Measurements from ENCODE around the gene SNCA. TPM values are rescaled to one million over a fixed set of nuclear protein-coding genes. Genes with fewer than 3 reads are reported as not detected.

The SNCA gene
- total RNA-seq = 1.7 and 2.2 TPM in 2 replicates

GRCh38 chr4:89836897-89837384, at the start of gene SNCA:
SNCA (minus strand) TSS chr4:89837161; CDS start chr4:89835667, 1,494 bp downstream.
- no peak for DNase-seq
- ChIA-PET CTCF (no interaction called here), POLR2A (no interaction called here)
- Mint-ChIP-seq H3K27me3 (peaks cover 31% of the 10 kb centered on the region), H3K36me3 (ENCODE audit: low read depth) (no peaks in the 10 kb centered on the region), H3K4me1 (peaks cover 21% of the 10 kb centered on the region), H3K9me3 (no peaks in the 10 kb centered on the region), H3K27ac (no peak within 1 kb of the TSS), H3K4me3 (peak within 1 kb of the TSS; percentile 74)
- intact Hi-C loops (cut with micrococcal nuclease) = loop anchor here (5.0 kb wide), 1 partner anchor 60 kb away; no protein-coding TSS in a partner anchor
- TF ChIP-seq, protein P1, sequence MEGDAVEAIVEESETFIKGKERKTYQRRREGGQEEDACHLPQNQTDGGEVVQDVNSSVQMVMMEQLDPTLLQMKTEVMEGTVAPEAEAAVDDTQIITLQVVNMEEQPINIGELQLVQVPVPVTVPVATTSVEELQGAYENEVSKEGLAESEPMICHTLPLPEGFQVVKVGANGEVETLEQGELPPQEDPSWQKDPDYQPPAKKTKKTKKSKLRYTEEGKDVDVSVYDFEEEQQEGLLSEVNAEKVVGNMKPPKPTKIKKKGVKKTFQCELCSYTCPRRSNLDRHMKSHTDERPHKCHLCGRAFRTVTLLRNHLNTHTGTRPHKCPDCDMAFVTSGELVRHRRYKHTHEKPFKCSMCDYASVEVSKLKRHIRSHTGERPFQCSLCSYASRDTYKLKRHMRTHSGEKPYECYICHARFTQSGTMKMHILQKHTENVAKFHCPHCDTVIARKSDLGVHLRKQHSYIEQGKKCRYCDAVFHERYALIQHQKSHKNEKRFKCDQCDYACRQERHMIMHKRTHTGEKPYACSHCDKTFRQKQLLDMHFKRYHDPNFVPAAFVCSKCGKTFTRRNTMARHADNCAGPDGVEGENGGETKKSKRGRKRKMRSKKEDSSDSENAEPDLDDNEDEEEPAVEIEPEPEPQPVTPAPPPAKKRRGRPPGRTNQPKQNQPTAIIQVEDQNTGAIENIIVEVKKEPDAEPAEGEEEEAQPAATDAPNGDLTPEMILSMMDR (IDR thresholded peaks at IDR 0.05) = no peak
- ATAC-seq (ENCODE audit: low read depth) = peak; percentile 57

- POLR2A ChIA-PET = no interaction called here
- no peaks in the 10 kb centered on the region for H3K4me1 Mint-ChIP-seq
- TF ChIP-seq, protein P1 (IDR thresholded peaks at IDR 0.05) = no peak
- H3K9me3 Mint-ChIP-seq = no peaks in the 10 kb centered on the region
- intact Hi-C loops (cut with micrococcal nuclease) = no loop called here
- H3K36me3 Mint-ChIP-seq (ENCODE audit: low read depth) = no peaks in the 10 kb centered on the region
- DNase-seq = no peak
- CTCF ChIA-PET = interaction anchor here (2.1 kb wide), 1 partner anchor 10 kb away, joined by 5 read pairs; no protein-coding TSS in a partner anchor
- H3K4me3 Mint-ChIP-seq = no peak overlapping the region
- no peak overlapping the region for H3K27ac Mint-ChIP-seq
- no peaks in the 10 kb centered on the region for H3K27me3 Mint-ChIP-seq
- ATAC-seq (ENCODE audit: low read depth) = no peak
Observed at GRCh38 chr4:89879215-89879614, 42.3 kb upstream of the SNCA start.

DNA sequence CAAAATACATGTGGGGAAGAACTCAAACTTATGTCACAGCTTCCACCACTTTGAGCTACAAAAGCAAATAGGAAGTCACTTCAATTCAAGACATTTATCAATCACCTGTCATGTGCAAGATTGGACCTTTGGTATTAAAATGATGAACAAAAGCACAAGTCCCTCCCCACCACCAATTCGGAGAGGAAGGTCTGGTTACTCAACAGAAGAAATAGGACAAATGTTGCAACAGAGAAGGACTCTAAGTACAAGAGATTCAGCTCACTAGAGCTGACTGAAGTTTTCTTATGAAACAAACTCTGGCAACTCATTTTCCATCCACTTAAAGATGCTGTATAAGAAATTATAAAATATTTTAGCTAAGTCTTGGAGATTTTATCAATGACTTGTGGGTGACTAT, 41.6 kb upstream of the SNCA start:
- Mint-ChIP-seq H3K4me3 (no peak overlapping the region), H3K9me3 (no peaks in the 10 kb centered on the region), H3K4me1 (no peaks in the 10 kb centered on the region), H3K27me3 (no peaks in the 10 kb centered on the region), H3K36me3 (ENCODE audit: low read depth) (no peaks in the 10 kb centered on the region), H3K27ac (no peak overlapping the region)
- TF ChIP-seq, protein P1 (IDR thresholded peaks at IDR 0.05) = no peak
- ATAC-seq (ENCODE audit: low read depth) (no peak), DNase-seq (no peak)
- intact Hi-C loops (cut with micrococcal nuclease) = no loop called here
- ChIA-PET POLR2A (no interaction called here), CTCF (interaction anchor here (2.1 kb wide), 1 partner anchor 9 kb away, joined by 5 read pairs; no protein-coding TSS in a partner anchor)

DNA sequence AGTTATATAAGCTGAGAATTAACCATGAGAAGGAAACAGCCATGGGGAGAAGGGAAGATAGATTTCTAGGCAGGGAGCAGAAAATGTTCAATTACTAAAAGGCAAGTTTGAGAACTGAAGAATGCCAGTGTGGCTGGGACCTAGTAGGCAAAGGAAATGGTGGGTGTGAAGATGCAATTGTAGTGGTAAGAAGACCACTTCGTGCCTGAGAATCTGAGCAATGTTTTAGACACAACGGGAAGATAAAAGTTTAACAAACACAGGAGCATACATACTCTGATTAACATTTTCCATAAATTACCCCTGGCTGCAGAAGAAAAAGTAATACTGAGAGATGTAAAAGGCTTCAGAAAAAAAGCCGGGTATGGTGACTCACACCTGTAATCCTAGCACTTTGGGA, 39.6 kb upstream of the SNCA start:
- intact Hi-C loops (cut with micrococcal nuclease) = no loop called here
- ATAC-seq (ENCODE audit: low read depth) (no peak), DNase-seq (no peak)
- Mint-ChIP-seq H3K4me3 (no peak overlapping the region), H3K27me3 (no peaks in the 10 kb centered on the region), H3K27ac (no peak overlapping the region), H3K9me3 (no peaks in the 10 kb centered on the region), H3K36me3 (ENCODE audit: low read depth) (no peaks in the 10 kb centered on the region), H3K4me1 (no peaks in the 10 kb centered on the region)
- ChIA-PET CTCF (no interaction called here), POLR2A (no interaction called here)
- TF ChIP-seq, protein P1 (IDR thresholded peaks at IDR 0.05) = no peak

DNA sequence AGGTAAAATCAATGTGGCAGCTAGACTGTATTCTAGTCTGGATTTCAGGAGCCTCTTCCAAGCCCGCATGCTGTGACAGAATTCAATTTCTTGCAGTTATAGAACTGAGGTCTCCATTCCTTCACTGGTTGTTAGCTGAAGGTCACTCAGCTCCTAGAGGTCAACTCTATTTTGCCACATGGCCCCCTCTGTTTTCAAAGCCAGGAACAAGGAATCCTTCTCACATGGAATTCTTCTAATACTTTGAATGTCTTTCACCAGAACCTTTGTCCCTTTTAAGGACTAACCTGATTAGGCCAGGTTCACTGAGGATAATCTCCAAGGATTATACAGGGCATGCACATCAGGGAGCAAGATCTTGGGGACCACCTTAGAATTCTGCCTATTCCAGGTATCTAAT, 34.2 kb upstream of the SNCA start:
- ChIA-PET CTCF (no interaction called here), POLR2A (no interaction called here)
- intact Hi-C loops (cut with micrococcal nuclease) = no loop called here
- H3K36me3 Mint-ChIP-seq (ENCODE audit: low read depth) = no peaks in the 10 kb centered on the region
- DNase-seq (no peak), ATAC-seq (ENCODE audit: low read depth) (no peak)
- no peak overlapping the region for H3K27ac Mint-ChIP-seq
- H3K4me1 Mint-ChIP-seq = no peaks in the 10 kb centered on the region
- no peaks in the 10 kb centered on the region for H3K27me3 Mint-ChIP-seq
- no peaks in the 10 kb centered on the region for H3K9me3 Mint-ChIP-seq
- TF ChIP-seq, protein P1 (IDR thresholded peaks at IDR 0.05) = no peak
- no peak overlapping the region for H3K4me3 Mint-ChIP-seq

Measured in activated B cell treated with CpG ODN at 0.5 μM for 24 hours (primary cell).